HG03575 (cell line): Measurements from ENCODE around the gene CDSN.

ENCODE experiments used
- ATAC-seq: cut with Tn5 transposase; IDR thresholded peaks from one replicate; pipeline ENCODE4 v1.9.1; 2021; ENCODE audit not compliant: unreplicated experiment, insufficient number of reproducible peaks, low FRiP score; ENCODE audit errors: extremely low read depth

CDSN gene

GRCh38 chr6:31122791-31123706 is 2.8 kb upstream of the CDSN start:
- ATAC-seq: no peak

- ATAC-seq: no peak
Measured at GRCh38 chr6:31121131-31121790, 1.0 kb upstream of the CDSN start.

- ATAC-seq: no peak
Measured at GRCh38 chr6:31118178-31118577, 2.1 kb downstream of the CDSN start.

GRCh38 chr6:31116661-31117385 is 3.4 kb downstream of the CDSN start:
- no peak for ATAC-seq

GRCh38 chr6:31115941-31116560 is 4.2 kb downstream of the CDSN start:
- ATAC-seq: no peak

GRCh38 chr6:31114970-31115849 is 5.0 kb downstream of the CDSN start:
- no peak for ATAC-seq

GRCh38 chr6:31114541-31114878 is 5.7 kb downstream of the CDSN start, which contains the start of gene PSORS1C1:
TSS of gene PSORS1C1 (plus strand) at chr6:31114800. CDS start at chr6:31129633, 14,833 bp downstream.
- ATAC-seq: no peak

GRCh38 chr6:31113861-31114540 is 6.2 kb downstream of the CDSN start:
- ATAC-seq: no peak

GRCh38 chr6:31112478-31112877 is 7.8 kb downstream of the CDSN start, which contains the start of gene C6orf15:
TSS of gene C6orf15 (minus strand) at chr6:31112575. CDS start at chr6:31112555, 20 bp downstream.
- no peak for ATAC-seq

GRCh38 chr6:31111712-31112111 is 8.5 kb downstream of the CDSN start:
- no peak for ATAC-seq

GRCh38 chr6:31110825-31111582 is 9.2 kb downstream of the CDSN start:
- no peak for ATAC-seq

- no peak for ATAC-seq
Measured at GRCh38 chr6:31107052-31107451, 13.2 kb downstream of the CDSN start.

GRCh38 chr6:31103136-31103535 is 17.1 kb downstream of the CDSN start:
- ATAC-seq: no peak

GRCh38 chr6:31098449-31098938 is 21.8 kb downstream of the CDSN start:
- no peak for ATAC-seq

- no peak for ATAC-seq
Measured at GRCh38 chr6:31096656-31097055, 23.6 kb downstream of the CDSN start.

GRCh38 chr6:31096215-31096614 is 24.0 kb downstream of the CDSN start:
- no peak for ATAC-seq

GRCh38 chr6:31094389-31094881 is 25.8 kb downstream of the CDSN start:
- no peak for ATAC-seq
